Liver (tissue), 9 donors: Measurements from ENCODE around the gene DUSP1. TPM values are rescaled to one million over a fixed set of nuclear protein-coding genes. Genes with fewer than 3 reads are reported as not detected.

Experiments
- DNase-seq: peaks from one replicate; pipeline ENCODE4 v3.0.0-alpha.2; 2017; ENCODE audit warnings: low spot score
- H3K27ac ChIP-seq, 2 donors: one replicate each; pipeline ENCODE4 v1.7.0; 2013; ENCODE audit warnings: inconsistent platforms in 2 of 2, low read length in 2 of 2, control low read depth in 1 of 2, low read depth in 1 of 2, mild to moderate bottlenecking in 1 of 2
- H3K27me3 ChIP-seq, 4 donors: one replicate each; pipeline versions ENCODE4 v1.6.1 to v1.7.0; 2013; ENCODE audit warnings: low read length in 3 of 4, inconsistent platforms in 1 of 4, mild to moderate bottlenecking in 1 of 4, moderate library complexity in 1 of 4; ENCODE audit not compliant: control insufficient read depth in 4 of 4, insufficient read depth in 4 of 4
- H3K36me3 ChIP-seq, 4 donors: one replicate each; pipeline versions ENCODE4 v1.6.1 to v1.7.0; 2013; ENCODE audit warnings: low read length in 3 of 4, mild to moderate bottlenecking in 3 of 4, low read depth in 1 of 4, moderate library complexity in 1 of 4; ENCODE audit not compliant: control insufficient read depth in 4 of 4, insufficient read depth in 3 of 4
- H3K4me1 ChIP-seq, 4 donors: one replicate each; pipeline versions ENCODE4 v1.6.1 to v1.7.0; 2013; ENCODE audit warnings: low read length in 3 of 4, mild to moderate bottlenecking in 3 of 4, moderate library complexity in 1 of 4; ENCODE audit not compliant: control insufficient read depth in 4 of 4, insufficient read depth in 4 of 4
- H3K4me3 ChIP-seq, 3 donors: one replicate each; pipeline versions ENCODE4 v1.6.1 to v1.7.0; 2013; ENCODE audit warnings: low read length in 3 of 3, control low read depth in 1 of 3, low read depth in 1 of 3, mild to moderate bottlenecking in 1 of 3
- H3K9ac ChIP-seq, 2 donors: one replicate each; pipeline ENCODE4 v1.7.0; 2013; ENCODE audit warnings: low read length in 2 of 2, mild to moderate bottlenecking in 2 of 2, moderate library complexity in 2 of 2, control low read depth in 1 of 2, low read depth in 1 of 2
- H3K9me3 ChIP-seq, 4 donors: one replicate each; pipeline versions ENCODE4 v1.6.1 to v1.7.0; 2013; ENCODE audit warnings: low read length in 3 of 4; ENCODE audit not compliant: control insufficient read depth in 4 of 4
- ATF3 ChIP-seq: IDR thresholded peaks from 2 replicates; pipeline ENCODE4 v1.6.1; 2016; ENCODE audit warnings: antibody characterized with exemption
- CTCF ChIP-seq: fragments of 150-350 bp; IDR thresholded peaks from 2 replicates; pipeline ENCODE4 v1.5.1; 2017; ENCODE audit warnings: improper control_type of control experiment, low read depth, low read length; ENCODE audit not compliant: missing input control
- EGR1 ChIP-seq, 2 donors: IDR thresholded peaks; 2 replicates each; pipeline ENCODE4 v1.6.1; 2016 to 2018; ENCODE audit warnings: antibody characterized with exemption in 2 of 2, low read depth in 2 of 2
- FOXA1 ChIP-seq: IDR thresholded peaks from 2 replicates; pipeline ENCODE4 v1.6.1; 2016; ENCODE audit warnings: antibody characterized with exemption
- FOXA2 ChIP-seq: IDR thresholded peaks from 2 replicates; pipeline ENCODE4 v1.6.1; 2016; ENCODE audit warnings: antibody characterized with exemption
- GABPA ChIP-seq, 2 donors: IDR thresholded peaks in 1 of 2; conservative IDR thresholded peaks in 1 of 2; 2 replicates each; pipeline ENCODE4 v1.6.1; 2016; ENCODE audit warnings: antibody characterized with exemption in 2 of 2, mild to moderate bottlenecking in 1 of 2, moderate library complexity in 1 of 2
- HNF4A ChIP-seq, 2 donors: conservative IDR thresholded peaks; 2 replicates each; pipeline ENCODE4 v1.6.1; 2016; ENCODE audit warnings: antibody characterized with exemption in 2 of 2, mild to moderate bottlenecking in 2 of 2
- HNF4G ChIP-seq: IDR thresholded peaks from 2 replicates; pipeline ENCODE4 v1.6.1; 2016; ENCODE audit warnings: antibody characterized with exemption
- JUND ChIP-seq, 2 donors: IDR thresholded peaks; 2 replicates each; pipeline ENCODE4 v1.6.1; 2016; ENCODE audit warnings: antibody characterized with exemption in 2 of 2
- NR2F2 ChIP-seq: IDR thresholded peaks from 2 replicates; pipeline ENCODE4 v1.6.1; 2016; ENCODE audit warnings: antibody characterized with exemption
- RAD21 ChIP-seq, 2 donors: IDR thresholded peaks; 2 replicates each; pipeline ENCODE4 v1.6.1; 2016; ENCODE audit warnings: antibody characterized with exemption in 2 of 2, mild to moderate bottlenecking in 2 of 2
- REST ChIP-seq: IDR thresholded peaks from 2 replicates; pipeline ENCODE4 v1.6.1; 2016; ENCODE audit warnings: antibody characterized with exemption, mild to moderate bottlenecking
- RXRA ChIP-seq, 2 donors: IDR thresholded peaks; 2 replicates each; pipeline ENCODE4 v1.6.1; 2017 to 2018; ENCODE audit warnings: antibody characterized with exemption in 2 of 2, mild to moderate bottlenecking in 1 of 2
- SP1 ChIP-seq: IDR thresholded peaks from 2 replicates; pipeline ENCODE4 v1.6.1; 2018; ENCODE audit warnings: antibody characterized with exemption, mild to moderate bottlenecking
- TAF1 ChIP-seq: conservative IDR thresholded peaks from 2 replicates; pipeline ENCODE4 v1.6.1; 2016; ENCODE audit warnings: antibody characterized with exemption, mild to moderate bottlenecking
- YY1 ChIP-seq: IDR thresholded peaks from 2 replicates; pipeline ENCODE4 v1.6.1; 2016; ENCODE audit warnings: antibody characterized with exemption, mild to moderate bottlenecking
- WGBS: extraction: QIAGEN DNeasy Blood & Tissue Kit; methylation state at CpG from one replicate; pipeline ENCODE4 v1.1.7; 2013; 5-methylcytosine and 5-hydroxymethylcytosine counted together
- polyA plus RNA-seq, 2 donors: library from polyadenylated mRNA; stranded (reverse) in 1 of 2; unstranded in 1 of 2; fragments of 200-250 nt in 1 of 2; fragments of >200 nt in 1 of 2; fragmentation: Nextera tagmentation in 1 of 2; extraction: Ambion mirVana in 1 of 2; gene quantifications; one replicate each; pipeline versions ENCODE4 v1.2.1 to v1.2.3, GENCODE V29; 2013 to 2015
- total RNA-seq, 2 donors: library from RNA; depleted of rRNA; stranded (reverse); fragments of >200 nt; gene quantifications; one replicate each; pipeline ENCODE4 v1.2.3, GENCODE V29; 2014
- TF ChIP-seq, protein P1 (sequence below): IDR thresholded peaks from 2 replicates; pipeline ENCODE4 v1.6.1; 2016; ENCODE audit warnings: antibody characterized with exemption
- TF ChIP-seq, protein P2 (sequence below): IDR thresholded peaks from 2 replicates; pipeline ENCODE4 v1.6.1; 2016; ENCODE audit warnings: antibody characterized with exemption
- donor health status: healthy.
- donor health status: healthy.
- donor health status: healthy.
- donor health status: healthy.
- donor health status: healthy.

DUSP1 gene
- total and polyA plus RNA-seq, 4 donors: 53.2 to 237 (median 110) TPM

DNA sequence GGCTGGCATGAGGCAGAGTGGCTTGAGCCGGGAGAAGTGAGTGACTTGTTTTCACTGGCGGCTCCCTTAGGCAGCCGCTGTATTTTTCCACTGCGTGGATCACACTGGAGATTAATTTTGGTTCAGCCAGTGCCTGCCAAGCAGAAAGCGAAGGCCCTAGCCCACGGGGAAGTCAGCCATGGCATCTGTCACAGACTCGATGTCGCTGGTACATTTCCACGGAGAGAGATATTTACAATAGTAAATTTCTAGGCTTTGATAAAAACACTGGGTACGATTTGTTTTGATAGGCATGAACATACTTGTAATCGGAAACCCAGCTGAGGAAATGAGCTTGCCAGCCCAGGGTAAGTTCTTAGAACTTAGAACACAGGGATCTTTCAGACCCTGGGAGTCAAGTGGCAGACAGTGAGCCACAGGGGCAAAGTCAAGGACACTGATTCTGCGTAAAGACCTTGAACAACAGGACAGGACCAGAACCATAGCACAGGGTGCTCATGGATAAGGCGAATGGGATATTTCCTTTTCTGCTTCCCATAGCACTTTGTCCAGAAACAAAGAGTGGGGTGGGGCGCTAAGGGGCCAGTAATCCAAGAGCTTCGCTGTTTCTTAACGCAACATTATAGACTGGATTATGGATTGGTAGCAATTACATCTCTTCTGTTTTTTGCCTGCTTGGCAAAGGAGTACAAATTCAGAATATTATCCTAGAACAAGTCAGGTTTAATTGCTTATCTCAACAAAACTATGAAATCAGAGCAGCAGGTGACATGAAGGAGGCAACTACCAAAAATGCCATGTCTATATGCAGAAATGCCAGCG lies 4.5 kb downstream of the DUSP1 start:
- Histone ChIP-seq H3K9ac (peak overlapping the region in 1 of 2 donors; percentile 83), H3K27me3 (no peaks in the 10 kb centered on the region), H3K27ac (peak overlapping the region; percentile 89 to 92), H3K4me3 (no peak overlapping the region), H3K4me1 (peaks cover 4 to 18% (median 5%) of the 10 kb centered on the region in 4 donors), H3K9me3 (no peaks in the 10 kb centered on the region), H3K36me3 (peaks cover 0 to 28% (median 13%) of the 10 kb centered on the region in 4 donors)
- WGBS: 23% methylated on average over 17 of the region's 17 CpGs
- DNase-seq: no peak
- TF ChIP-seq EGR1 (IDR thresholded peaks at IDR 0.05; ENCODE audit: low read depth in 2 of 2) (peak in 1 of 2 donors; percentile 46), HNF4A (conservative IDR thresholded peaks at IDR 0.05) (peak; percentile 78 to 93), ATF3 (peak; percentile 9), RAD21 (IDR thresholded peaks at IDR 0.05) (peak in 1 of 2 donors; percentile 26), JUND (IDR thresholded peaks at IDR 0.05) (peak; percentile 50 to 75), CTCF (no peak), YY1 (no peak), NR2F2 (peak; percentile 10), REST (peak; percentile 42), FOXA2 (peak; percentile 26), HNF4G (peak; percentile 53), GABPA (IDR thresholded peaks at IDR 0.05 in 1 of 2, conservative IDR thresholded peaks at IDR 0.05 in 1 of 2) (peak in 1 of 2 donors; percentile 4), TAF1 (peak; percentile 38), SP1 (peak; percentile 72), RXRA (IDR thresholded peaks at IDR 0.05) (peak; percentile 36 to 78), FOXA1 (peak; percentile 8)
- TF ChIP-seq, protein P1, sequence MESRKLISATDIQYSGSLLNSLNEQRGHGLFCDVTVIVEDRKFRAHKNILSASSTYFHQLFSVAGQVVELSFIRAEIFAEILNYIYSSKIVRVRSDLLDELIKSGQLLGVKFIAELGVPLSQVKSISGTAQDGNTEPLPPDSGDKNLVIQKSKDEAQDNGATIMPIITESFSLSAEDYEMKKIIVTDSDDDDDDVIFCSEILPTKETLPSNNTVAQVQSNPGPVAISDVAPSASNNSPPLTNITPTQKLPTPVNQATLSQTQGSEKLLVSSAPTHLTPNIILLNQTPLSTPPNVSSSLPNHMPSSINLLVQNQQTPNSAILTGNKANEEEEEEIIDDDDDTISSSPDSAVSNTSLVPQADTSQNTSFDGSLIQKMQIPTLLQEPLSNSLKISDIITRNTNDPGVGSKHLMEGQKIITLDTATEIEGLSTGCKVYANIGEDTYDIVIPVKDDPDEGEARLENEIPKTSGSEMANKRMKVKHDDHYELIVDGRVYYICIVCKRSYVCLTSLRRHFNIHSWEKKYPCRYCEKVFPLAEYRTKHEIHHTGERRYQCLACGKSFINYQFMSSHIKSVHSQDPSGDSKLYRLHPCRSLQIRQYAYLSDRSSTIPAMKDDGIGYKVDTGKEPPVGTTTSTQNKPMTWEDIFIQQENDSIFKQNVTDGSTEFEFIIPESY: peak; percentile 32
- TF ChIP-seq, protein P2, sequence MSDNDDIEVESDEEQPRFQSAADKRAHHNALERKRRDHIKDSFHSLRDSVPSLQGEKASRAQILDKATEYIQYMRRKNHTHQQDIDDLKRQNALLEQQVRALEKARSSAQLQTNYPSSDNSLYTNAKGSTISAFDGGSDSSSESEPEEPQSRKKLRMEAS: peak; percentile 62
